H7 (cell line): ENCODE data around the gene DYNLT3. TPM values are rescaled to one million over a fixed set of nuclear protein-coding genes. Genes with fewer than 3 reads are reported as not detected.

Source experiments
- total RNA-seq: library from RNA; depleted of rRNA; stranded (reverse); fragments of >200 nt; shearing (Covaris generic); gene quantifications from 2 replicates; pipeline ENCODE4 v1.2.3, GENCODE V29; 2014; rRNA removed

Gene DYNLT3
- total RNA-seq, 1 experiment from 2014 or later = 6.7 TPM

Other genes with a start within 250 kb of the DYNLT3 start
- 1.2 and 2.2 TPM in 2 replicates for gene XK, start 161.8 kb downstream of the DYNLT3 start, total RNA-seq
- 0.14 TPM in 1 of 2 replicates, not detected in the other for gene CYBB, start 67.5 kb downstream of the DYNLT3 start, total RNA-seq
- 0.11 and 0.35 TPM in 2 replicates for gene SYTL5, start 159.0 kb upstream of the DYNLT3 start, total RNA-seq